HG03354 (cell line): ENCODE data around the gene IGF1R.
A peak's percentile ranks its signal among the peaks of the same experiment; 100 is the strongest.

Experiments used
- ATAC-seq: cut with Tn5 transposase; IDR thresholded peaks from one replicate; pipeline ENCODE4 v1.9.1; 2021; ENCODE audit warnings: mild to moderate bottlenecking; ENCODE audit not compliant: unreplicated experiment, poor library complexity, severe bottlenecking

The IGF1R gene

GRCh38 chr15:98863983-98864382 is 215.6 kb downstream of the IGF1R start:
- ATAC-seq: no peak

GRCh38 chr15:98865397-98866339 is 217.3 kb downstream of the IGF1R start:
- ATAC-seq: peak; percentile 88

GRCh38 chr15:98866511-98866910 is 218.2 kb downstream of the IGF1R start:
- ATAC-seq: no peak

GRCh38 chr15:98868564-98868963 is 220.2 kb downstream of the IGF1R start:
- no peak for ATAC-seq

- no peak for ATAC-seq
Observed at GRCh38 chr15:98870788-98871187, 222.4 kb downstream of the IGF1R start.

- no peak for ATAC-seq
Observed at GRCh38 chr15:98872774-98873173, 224.4 kb downstream of the IGF1R start.

GRCh38 chr15:98873441-98874218 is 225.3 kb downstream of the IGF1R start:
- no peak for ATAC-seq

- ATAC-seq: no peak
Observed at GRCh38 chr15:98874370-98874769, 226.0 kb downstream of the IGF1R start.

GRCh38 chr15:98874773-98875172 is 226.4 kb downstream of the IGF1R start:
- no peak for ATAC-seq

GRCh38 chr15:98875309-98875708 is 227.0 kb downstream of the IGF1R start:
- no peak for ATAC-seq

GRCh38 chr15:98876451-98877369 is 228.4 kb downstream of the IGF1R start:
- ATAC-seq: no peak

GRCh38 chr15:98878172-98878571 is 229.8 kb downstream of the IGF1R start:
- ATAC-seq: no peak

GRCh38 chr15:98878862-98879261 is 230.5 kb downstream of the IGF1R start:
- no peak for ATAC-seq

GRCh38 chr15:98881526-98882520 is 233.5 kb downstream of the IGF1R start:
- peak; percentile 81 for ATAC-seq

GRCh38 chr15:98883478-98883877 is 235.1 kb downstream of the IGF1R start:
- no peak for ATAC-seq

- ATAC-seq: no peak
Observed at GRCh38 chr15:98884894-98885293, 236.6 kb downstream of the IGF1R start.

- no peak for ATAC-seq
Observed at GRCh38 chr15:98887976-98888375, 239.6 kb downstream of the IGF1R start.

- ATAC-seq: no peak
Observed at GRCh38 chr15:98888820-98889479, 240.6 kb downstream of the IGF1R start.
